Fibroblast of skin of left biceps (primary cell): ENCODE results near the gene NDOR1.

Experiments
- DNase-seq, 2 experiments: peaks; one replicate each; pipeline ENCODE4 v3.0.0-alpha.2; 2013; ENCODE audit warnings: low read depth in 2 of 2

Gene NDOR1

DNA sequence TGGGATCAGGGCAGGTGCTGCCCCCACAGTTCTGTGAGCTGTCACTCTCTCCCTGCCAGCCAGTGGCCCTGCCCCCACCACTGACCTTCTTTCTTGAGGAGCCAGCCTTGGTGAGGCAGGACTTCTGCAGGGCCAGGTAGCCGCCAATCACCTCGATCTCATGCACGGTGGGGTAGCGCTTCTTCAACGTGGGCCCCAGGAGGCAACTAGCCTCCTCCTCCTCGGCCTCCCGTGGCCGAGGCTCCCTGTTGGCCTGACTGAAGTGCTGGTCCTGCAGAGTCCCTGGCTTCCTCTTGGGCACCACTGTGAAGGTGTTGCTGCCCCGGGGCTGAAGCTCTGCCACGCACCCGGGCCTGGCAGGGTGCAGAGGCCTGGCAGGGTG lies 6.6 kb upstream of the NDOR1 start:
- no peak for DNase-seq

DNA sequence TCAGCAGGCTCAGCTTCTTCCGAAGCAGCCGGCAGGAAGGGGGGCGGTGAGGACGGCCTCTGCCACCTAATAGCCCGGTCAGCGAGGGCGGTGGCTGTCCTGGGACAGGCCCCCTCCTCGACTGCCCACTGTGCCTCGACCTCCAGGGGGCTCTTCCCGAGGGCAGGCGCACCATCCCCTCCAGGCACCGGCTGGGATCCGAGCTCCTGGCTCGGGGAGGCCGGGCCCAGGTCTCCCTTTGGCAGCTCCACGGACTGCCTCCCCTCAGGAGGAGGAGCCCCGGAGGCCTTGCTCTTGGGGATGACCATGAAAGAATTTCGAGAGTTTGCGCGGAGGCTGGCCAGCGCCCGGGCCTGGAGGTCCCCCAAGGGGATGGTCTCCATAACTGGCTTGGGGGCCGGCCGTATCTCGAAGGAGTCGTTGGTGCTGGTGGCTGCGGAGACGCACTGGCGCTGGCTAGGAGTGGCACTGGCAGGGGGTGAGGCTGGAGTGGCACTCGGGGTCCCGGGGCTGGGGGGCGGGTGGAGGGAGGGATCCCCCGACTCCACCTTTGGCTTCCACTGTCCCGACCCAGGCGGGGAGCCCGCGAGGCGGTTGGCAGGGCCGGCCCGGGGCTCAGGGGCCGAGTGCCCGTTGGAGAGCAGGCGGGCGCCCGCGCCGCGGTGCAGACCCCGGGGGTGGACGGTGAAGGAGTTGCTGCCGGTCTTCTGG lies 5.9 kb upstream of the NDOR1 start:
- no peak for DNase-seq

DNA sequence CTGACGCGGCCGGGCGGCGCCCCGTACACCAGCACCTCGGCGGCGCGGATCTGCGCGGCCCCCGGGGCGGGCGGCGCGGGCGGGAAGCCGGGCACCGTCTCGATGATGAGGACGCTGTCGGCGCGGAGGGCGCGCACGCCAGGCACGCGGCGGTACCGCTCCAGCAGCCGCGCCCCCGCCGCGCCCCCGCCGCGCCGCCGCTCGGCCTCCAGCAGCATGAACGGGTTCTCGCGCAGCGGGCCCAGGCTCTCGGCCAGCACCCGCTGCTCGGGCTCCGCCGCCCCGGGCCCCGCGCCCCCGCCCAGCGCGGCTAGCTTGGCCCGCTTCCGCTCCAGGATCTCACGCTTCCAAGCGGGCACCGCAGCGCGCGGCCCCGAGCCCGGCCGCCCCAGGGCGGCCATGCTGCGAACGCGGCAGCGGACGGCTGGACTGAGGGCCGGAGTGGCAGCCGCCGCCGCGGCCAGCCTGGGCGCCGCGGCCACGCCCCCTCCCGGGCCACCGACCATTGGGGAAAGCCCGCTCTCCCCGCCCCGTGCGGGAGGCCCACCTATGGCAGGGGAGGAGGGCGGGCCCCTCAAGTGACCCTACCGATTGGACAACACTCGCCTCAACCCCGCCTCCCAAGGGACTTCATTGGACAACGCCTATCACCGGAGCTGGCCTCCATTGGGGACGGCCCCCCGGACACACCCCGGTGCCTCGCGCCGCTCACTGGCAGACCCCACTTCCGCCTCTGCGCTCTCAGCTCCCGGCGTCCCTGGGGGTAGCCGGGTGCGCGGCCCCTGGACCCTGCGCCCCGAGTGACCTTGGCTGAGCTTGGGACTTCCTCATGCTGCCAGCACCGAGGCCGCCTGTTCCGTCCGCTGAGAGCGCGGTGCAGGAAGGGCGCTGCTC lies 4.9 kb upstream of the NDOR1 start, which contains the start of gene TPRN:
TPRN (minus strand) TSS at position 431 of the 894 bp plus-strand sequence; CDS start at position 401, 30 bp downstream.
- DNase-seq = peak; percentile 98

DNA sequence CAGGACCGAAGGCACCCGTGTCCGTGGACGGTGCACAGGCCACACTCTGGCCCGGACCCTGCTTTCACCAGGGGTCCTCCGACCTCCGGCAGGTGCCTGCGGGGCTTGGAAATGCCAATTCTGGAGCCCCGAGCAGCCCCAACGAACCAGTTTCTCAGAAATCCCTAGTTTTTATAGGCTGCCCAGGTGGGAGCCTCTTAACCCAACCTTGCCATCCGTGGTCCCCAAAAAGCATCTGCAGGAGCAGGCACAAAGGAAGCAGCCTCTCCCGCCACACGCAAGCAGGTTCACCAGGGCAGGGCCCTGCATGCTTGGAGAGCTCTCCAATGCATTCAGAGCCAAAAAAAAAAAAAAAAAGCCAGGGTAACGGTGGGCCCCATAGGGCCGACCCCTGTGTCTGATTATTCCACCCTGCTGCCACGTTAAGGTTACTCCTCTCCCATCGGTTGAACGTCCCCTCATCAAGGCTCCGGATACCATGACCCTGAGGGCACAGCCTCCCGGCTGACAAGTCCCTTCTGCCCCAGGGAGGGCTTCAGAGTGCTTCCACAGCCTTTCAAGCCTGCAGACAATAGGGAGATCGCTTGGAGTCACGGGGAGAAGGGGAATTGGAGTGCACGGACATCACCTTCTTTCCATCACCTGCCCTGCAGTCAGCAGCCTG lies 4.2 kb upstream of the NDOR1 start:
- DNase-seq = no peak

DNA sequence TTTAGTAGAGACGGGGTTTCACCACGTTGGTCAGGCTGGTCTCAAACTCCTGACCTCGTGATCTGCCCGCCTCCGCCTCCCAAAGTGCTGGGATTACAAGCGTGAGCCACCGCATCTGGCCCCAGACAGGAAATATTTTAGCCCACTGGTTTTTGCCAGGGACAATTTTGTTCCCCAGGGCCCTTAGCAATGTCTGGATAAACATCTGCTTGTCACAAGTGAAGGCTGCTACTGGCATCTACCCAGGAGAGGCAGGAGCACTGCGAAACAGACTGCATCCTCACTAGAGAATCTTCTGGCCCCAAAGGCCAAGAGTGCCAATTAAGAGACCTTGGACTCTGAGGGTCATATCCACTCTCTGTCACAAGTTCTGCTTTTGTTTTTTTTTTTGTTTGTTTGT lies 2.5 kb upstream of the NDOR1 start:
- no peak for DNase-seq

DNA sequence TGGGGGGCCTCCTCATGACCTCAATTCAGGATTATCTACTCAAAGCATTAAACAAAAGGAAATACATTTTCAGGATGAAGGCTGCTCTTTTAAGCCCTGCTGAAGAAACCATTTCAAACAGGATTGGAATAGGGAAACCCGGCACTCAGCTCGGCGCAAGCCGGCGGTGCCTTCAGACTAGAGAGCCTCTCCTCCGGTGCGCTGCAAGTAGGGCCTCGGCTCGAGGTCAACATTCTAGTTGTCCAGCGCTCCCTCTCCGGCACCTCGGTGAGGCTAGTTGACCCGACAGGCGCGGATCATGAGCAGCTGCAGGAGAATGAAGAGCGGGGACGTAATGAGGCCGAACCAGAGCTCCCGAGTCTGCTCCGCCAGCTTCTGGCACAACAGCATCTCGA lies 772 bp upstream of the NDOR1 start:
- no peak for DNase-seq

DNA sequence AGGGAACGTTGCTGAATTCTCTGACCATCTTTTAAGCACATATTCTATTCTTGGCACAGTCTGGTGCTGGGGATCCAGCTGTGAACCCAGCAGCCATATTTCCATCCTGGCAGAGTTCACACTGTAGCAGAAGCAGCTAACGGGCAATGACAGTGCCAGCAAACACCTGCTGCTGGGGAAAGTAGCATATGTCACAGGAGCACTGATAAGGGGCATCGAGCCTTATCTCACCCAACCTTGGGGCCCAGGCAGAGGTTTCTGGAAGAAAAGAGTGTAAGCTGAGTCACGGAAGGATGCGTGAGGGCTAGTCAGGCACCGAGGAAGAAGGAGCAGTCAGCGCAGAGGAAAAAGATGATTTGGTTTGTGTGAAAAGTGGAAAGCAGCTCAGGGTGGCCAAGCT lies 1.1 kb downstream of the NDOR1 start:
- DNase-seq = no peak

DNA sequence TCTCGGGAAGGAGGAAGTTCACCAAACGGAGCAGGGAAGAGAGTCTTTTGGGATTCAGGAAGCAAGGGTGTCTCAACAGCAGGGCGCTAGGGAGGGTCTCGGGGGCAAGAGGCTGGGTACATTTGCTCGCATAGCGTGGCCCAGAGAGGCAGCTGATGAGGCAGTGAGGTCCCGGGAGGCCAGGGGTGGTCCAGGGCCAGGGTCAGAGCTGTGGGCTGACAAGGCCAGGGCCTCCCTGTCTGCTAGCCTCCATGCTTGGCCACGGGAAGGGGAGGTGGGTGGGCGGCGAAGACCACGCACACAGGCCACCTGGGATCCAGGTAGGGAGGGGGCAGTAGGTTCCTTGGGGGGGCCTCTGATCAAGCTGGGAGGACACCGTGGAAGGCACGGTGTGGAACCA lies 6.0 kb downstream of the NDOR1 start:
- no peak for DNase-seq

DNA sequence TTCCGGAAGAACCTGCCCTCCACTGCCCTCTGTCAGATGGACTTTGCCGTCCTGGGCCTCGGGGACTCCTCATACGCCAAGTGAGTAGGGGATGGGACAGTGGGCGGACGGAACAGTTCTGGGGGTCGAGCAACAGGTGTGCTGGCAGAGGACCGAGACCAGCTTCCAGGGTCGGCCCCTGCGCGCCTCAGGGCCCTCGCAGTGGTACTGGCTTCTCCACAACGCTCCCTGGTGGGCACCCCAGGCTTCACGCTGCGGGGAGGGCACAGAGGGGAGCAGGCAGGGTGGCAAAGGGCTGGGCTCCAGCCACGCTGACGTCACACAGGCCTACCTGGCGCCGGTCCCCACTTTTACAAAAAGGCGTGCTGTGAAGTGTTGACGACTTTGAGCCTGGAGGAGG lies 7.0 kb downstream of the NDOR1 start:
- no peak for DNase-seq

DNA sequence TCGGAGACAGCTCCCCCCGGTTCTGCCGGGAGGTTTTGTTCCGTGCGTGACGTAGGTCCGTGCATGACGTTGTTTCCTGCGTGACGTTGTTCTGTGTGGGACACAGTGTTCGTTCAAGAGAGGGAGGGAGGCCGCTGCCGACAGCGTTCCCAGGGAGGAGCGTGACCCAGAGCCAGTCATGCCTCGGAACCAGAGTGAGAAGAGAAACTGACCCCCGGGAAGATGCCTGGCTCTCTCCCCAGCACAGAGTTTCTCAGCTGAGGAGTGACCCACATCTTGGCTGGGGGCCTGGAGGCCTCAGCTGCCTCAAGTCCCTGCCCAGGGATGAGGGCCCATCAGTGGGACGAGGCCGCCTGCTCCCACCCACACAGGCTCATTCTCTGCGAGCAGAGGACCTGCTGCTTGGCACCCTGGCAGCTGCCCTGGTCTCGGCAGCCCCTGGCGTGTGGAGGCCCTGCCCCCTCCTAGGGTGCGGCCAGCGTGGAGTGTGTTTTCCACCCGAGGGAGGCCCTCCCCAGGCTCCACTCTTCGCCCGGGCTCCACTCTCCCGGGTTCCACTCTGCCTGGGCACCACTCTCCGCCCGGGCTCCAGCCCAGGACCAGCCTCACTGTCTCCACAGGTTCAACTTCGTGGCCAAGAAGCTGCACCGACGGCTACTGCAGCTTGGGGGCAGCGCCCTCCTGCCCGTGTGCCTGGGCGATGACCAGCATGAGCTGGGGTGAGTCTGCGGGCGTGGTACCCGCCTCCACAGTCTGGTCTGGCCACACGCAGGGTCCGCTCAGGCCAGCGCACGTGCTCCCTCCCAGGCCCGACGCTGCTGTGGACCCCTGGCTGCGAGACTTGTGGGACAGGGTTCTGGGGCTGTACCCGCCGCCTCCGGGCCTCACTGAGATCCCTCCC lies 7.9 kb downstream of the NDOR1 start:
- DNase-seq = no peak

DNA sequence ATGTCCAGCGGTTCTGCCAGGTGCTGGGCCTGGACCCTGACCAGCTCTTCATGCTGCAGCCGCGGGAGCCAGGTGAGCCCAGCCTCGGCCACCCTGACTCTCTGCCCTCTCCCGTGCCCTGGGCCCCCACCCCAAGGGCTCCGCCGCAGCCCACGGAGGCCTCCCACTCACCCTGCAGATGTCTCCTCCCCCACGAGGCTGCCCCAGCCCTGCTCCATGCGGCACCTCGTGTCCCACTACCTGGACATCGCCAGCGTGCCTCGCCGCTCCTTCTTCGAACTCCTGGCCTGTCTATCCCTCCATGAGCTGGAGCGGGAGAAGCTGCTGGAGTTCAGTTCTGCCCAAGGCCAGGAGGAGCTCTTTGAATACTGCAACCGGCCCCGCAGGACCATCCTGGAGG lies 9.1 kb downstream of the NDOR1 start:
- DNase-seq = no peak

DNA sequence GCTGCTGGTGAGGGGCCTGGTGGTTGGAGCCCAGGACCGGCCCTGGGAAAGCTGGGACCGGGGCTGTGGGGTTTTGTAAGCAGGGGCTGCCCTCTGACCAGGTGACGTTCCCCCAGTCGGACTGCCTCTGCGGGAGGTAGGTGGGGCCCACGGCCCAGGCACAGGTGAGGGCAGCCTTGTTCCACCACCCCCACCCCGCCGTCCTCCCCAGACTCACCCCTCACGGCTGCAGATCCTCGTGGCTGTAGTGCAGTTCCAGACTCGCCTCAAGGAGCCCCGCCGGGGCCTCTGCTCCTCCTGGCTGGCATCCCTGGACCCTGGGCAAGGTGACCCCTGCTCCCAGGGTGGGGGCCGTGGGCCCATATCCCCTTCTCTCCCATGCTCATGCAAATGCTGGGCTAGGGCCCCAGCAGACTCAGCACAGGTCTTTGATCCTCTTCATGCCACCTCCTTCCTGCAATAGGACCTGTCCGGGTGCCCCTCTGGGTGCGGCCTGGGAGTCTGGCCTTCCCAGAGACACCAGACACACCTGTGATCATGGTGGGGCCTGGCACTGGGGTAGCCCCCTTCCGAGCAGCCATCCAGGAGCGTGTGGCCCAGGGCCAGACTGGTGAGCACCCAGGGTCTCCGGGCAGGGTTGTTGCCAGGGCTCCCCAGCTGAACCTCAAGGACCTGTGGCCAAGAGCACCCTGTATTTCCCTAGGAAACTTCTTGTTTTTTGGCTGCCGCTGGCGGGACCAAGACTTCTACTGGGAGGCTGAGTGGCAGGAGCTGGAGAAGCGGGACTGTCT lies 9.9 kb downstream of the NDOR1 start:
- no peak for DNase-seq

DNA sequence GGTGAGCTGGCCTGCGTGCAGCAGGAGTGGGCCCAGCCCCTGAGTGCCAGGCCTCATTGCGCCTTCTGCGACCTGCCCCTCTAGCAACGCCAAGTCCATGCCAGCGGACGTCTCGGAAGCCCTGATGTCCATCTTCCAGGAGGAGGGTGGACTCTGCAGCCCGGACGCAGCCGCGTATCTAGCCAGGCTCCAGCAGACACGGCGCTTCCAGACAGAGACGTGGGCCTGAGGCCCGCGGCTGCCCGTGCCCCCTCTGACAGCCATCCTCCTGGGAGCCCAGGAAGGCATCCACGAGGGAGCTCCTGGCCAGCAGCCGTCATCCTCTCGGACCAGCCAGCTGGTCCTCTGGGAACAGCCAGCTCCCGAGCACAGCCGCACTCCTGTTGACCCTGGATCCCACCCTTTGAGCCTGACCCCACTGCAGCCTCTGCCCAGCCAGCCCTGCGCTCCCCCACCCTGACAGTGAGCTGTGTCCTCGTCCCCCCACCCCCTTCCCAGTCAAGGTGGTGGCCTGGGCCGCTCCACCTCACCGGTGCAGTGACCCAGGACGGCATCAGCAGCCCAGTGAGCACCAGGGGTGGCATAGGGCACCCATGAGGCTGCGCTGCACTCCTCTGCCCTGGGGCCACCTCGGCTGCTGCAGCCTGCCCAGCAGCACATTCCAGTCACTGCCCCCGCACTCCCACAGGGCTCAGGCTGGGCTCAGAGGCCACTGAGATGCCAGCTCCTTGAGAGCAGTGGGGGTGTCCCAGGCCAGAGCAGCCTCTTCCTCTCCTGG lies 10.9 kb downstream of the NDOR1 start:
- DNase-seq = no peak

DNA sequence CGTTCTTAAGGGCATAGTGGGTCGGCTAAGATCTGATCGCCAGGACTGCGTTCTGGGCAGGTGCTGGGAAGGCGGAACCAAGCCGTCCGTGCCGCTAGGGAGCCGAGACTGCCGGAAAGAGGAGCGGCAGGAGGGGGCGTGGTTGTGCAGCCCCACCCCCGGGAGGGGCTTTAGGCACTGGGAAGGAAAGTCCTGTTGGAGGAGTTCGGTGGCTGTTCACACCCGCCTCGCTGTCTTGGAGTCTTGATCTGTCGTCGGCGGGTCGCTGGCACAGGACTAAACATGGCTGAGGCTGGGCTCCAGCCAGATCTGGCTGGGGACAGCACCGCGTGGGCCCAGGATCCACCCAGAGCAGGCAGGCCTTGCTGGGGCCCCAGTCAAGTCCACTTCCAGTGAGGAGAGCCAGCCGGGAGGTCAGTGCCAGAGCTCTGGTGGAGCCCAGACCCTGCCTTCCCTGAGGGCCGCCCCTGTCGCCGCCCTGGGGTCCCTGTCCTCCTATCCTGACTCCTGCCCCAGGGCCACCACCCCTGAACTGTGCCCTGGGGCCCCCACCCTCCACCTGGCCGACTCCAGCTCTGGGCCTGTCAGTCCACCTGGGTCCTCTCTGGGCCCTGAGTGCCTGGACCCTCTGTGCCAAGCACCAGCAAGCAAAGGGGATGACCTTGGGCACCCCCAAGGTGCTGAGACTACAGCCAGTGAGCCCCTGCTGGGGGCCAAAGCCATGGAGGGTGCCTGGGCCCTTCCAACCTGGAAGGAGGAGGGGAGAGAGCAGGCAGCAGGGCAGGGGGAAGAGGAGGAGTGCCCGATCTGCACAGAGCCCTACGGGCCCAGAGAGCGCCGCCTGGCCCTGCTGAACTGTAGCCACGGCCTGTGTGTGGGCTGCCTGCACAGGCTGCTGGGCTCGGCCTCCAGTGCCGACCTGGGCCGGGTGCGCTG lies 12.0 kb downstream of the NDOR1 start:
- DNase-seq = no peak

DNA sequence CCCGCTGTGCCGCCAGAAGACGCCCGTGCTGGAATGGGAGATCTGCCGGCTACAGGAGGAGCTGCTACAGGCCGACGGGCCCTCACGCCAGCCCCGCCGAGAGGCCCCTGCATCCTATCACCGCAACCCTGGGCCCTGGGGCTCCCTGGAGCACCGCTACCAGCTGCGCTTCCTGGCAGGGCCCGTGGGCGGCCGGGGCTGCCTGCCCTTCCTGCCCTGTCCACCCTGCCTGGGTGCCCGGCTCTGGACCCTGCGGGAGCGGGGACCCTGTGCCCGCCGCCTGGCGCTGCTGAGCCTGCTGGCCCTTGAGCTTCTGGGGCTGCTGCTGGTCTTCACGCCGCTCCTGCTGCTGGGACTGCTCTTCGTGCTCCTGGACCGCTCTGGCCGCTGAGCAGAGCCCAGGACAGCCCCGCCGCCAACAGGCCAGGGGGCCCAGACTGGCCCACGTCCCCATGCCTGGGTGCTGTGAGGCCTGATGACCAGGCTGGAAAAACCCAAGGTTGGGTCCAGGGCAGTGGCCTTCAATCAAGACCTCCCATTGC lies 12.8 kb downstream of the NDOR1 start:
- DNase-seq = no peak

DNA sequence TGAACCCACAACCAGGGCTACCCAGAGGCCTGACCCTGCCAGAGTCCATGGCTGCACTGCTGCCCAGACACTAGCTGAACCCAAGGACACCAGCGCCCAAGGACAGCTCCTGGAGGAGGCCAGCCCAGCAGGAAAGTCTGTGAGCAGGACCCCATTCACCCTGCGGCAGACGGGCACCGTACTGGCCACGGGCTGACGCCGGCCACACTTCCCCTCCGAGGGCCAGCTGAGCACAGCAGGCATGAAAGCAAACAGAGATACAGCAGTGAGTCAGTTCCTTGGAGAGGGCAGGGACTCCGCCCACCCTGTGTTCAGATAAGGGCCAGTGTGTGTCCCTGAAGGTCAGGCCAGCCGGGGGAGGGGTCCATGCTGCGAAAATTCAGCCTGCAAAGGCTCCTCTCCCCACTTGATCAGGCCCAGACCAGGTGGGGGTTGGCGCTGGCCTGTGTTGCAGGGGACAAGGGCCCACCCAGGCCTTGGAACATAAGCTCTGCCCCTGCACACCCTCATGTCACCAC lies 13.3 kb downstream of the NDOR1 start:
- no peak for DNase-seq

DNA sequence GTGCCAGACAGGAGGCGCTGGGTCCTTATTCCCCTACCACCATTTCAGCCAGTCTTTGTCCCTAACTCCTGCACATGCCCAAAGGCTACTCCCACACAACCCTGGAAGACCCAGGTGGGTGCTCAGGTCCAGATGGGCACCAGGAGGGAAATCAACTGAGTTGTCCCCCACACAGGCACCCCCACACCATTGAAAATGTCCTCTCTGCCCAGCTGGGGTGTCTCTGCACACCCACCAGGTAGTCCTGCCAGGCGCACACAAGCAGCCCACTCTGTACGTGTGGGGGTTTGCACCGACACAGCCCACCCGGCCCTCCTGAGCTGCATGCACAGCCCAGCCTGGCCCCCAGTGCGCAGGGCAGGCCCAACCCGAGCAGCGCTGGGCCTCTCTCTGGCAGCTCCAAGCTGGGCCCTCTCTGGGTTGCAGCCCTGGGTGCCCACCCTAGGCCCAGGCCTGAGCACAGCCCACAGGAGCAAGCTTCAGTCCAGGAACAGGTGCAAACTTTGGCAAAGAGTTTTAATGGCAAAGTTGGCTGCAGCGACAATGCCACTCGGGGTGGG lies 14.3 kb downstream of the NDOR1 start:
- DNase-seq = no peak
